Endothelial cell (in vitro differentiated cells): Measurements from ENCODE around the gene PAFAH1B1. TPM values are rescaled to one million over a fixed set of nuclear protein-coding genes. Genes with fewer than 3 reads are reported as not detected.

Experiments
- DNase-seq: peaks from one replicate; pipeline ENCODE4 v3.0.0; 2021; ENCODE audit warnings: low spot score
- H3K27ac Mint-ChIP-seq: one replicate; pipeline ENCODE4 v1.8.0; 2021; ENCODE audit warnings: mixed read lengths, inconsistent platforms; ENCODE audit not compliant: unreplicated experiment
- H3K27me3 Mint-ChIP-seq: one replicate; pipeline ENCODE4 v1.8.0; 2021; ENCODE audit warnings: mild to moderate bottlenecking, moderate library complexity, mixed read lengths, inconsistent platforms; ENCODE audit not compliant: unreplicated experiment
- H3K36me3 Mint-ChIP-seq: one replicate; pipeline ENCODE4 v1.8.0; 2021; ENCODE audit warnings: mild to moderate bottlenecking, low read depth, mixed read lengths, inconsistent platforms; ENCODE audit not compliant: unreplicated experiment
- H3K4me1 Mint-ChIP-seq: one replicate; pipeline ENCODE4 v1.8.0; 2021; ENCODE audit warnings: mild to moderate bottlenecking, mixed read lengths, inconsistent platforms; ENCODE audit not compliant: unreplicated experiment
- H3K4me3 Mint-ChIP-seq: one replicate; pipeline ENCODE4 v1.8.0; 2021; ENCODE audit warnings: mild to moderate bottlenecking, mixed read lengths, inconsistent platforms; ENCODE audit not compliant: unreplicated experiment
- H3K9me3 Mint-ChIP-seq: one replicate; pipeline ENCODE4 v1.8.0; 2021; ENCODE audit warnings: mixed read lengths, inconsistent platforms; ENCODE audit not compliant: unreplicated experiment
- CTCF ChIP-seq: fragments of 200-600 bp; sonication (generic); IDR thresholded peaks from one replicate; pipeline ENCODE4 v1.5.0; 2021; ENCODE audit warnings: antibody characterized with exemption; ENCODE audit not compliant: unreplicated experiment
- total RNA-seq: library from RNA; stranded (reverse); fragmentation: NEBNext Ultra II Directional; extraction: Animal tissue kit (Norgen Biotek cat#: 25700); gene quantifications from one replicate; pipeline ENCODE4 v1.2.1, GENCODE V29; 2021; ENCODE audit not compliant: unreplicated experiment

Gene PAFAH1B1
- total RNA-seq, 1 donor from 2014 or later: 141 TPM

GRCh38 chr17:2691069-2691871 lies 97.8 kb downstream of the PAFAH1B1 start:
- Mint-ChIP-seq H3K27ac (no peak overlapping the region), H3K9me3 (no peaks in the 10 kb centered on the region), H3K4me1 (peaks cover 10% of the 10 kb centered on the region), H3K36me3 (peaks cover 8% of the 10 kb centered on the region), H3K4me3 (no peak overlapping the region), H3K27me3 (peaks cover 14% of the 10 kb centered on the region)
- no peak for TF ChIP-seq CTCF
- DNase-seq: no peak

GRCh38 chr17:2691965-2692780 lies 98.7 kb downstream of the PAFAH1B1 start:
- Mint-ChIP-seq H3K9me3 (no peaks in the 10 kb centered on the region), H3K4me1 (peaks cover 10% of the 10 kb centered on the region), H3K4me3 (no peak overlapping the region), H3K27me3 (peaks cover 14% of the 10 kb centered on the region), H3K36me3 (peaks cover 8% of the 10 kb centered on the region), H3K27ac (no peak overlapping the region)
- DNase-seq: no peak
- TF ChIP-seq CTCF: no peak

GRCh38 chr17:2692781-2693135 lies 99.3 kb downstream of the PAFAH1B1 start:
- no peak for TF ChIP-seq CTCF
- Mint-ChIP-seq H3K27me3 (peaks cover 11% of the 10 kb centered on the region), H3K36me3 (peaks cover 8% of the 10 kb centered on the region), H3K4me1 (peaks cover 7% of the 10 kb centered on the region), H3K9me3 (no peaks in the 10 kb centered on the region), H3K4me3 (no peak overlapping the region), H3K27ac (no peak overlapping the region)
- DNase-seq: no peak

GRCh38 chr17:2693561-2694380 lies 100.3 kb downstream of the PAFAH1B1 start:
- no peak overlapping the region for H3K4me3 Mint-ChIP-seq
- TF ChIP-seq CTCF: no peak
- H3K36me3 Mint-ChIP-seq: peaks cover 8% of the 10 kb centered on the region
- H3K9me3 Mint-ChIP-seq: no peaks in the 10 kb centered on the region
- peaks cover 4% of the 10 kb centered on the region for H3K27me3 Mint-ChIP-seq
- no peak for DNase-seq
- peaks cover 3% of the 10 kb centered on the region for H3K4me1 Mint-ChIP-seq
- H3K27ac Mint-ChIP-seq: no peak overlapping the region
